HEK293T (cell line): ENCODE measurements around the gene ARHGAP6.

Source experiments
- BHLHE40 ChIP-seq: fragments of 450-650 bp; IDR thresholded peaks from 2 replicates; pipeline ENCODE4 v1.6.1; 2016; ENCODE audit warnings: mild to moderate bottlenecking, moderate library complexity, borderline replicate concordance
- FOXA1 ChIP-seq: fragments of 450-650 bp; IDR thresholded peaks from 2 replicates; pipeline ENCODE4 v1.6.1; 2016; ENCODE audit warnings: mild to moderate bottlenecking
- HDGF ChIP-seq: fragments of 450-650 bp; IDR thresholded peaks from 2 replicates; pipeline ENCODE4 v1.6.1; 2017; ENCODE audit warnings: antibody characterized with exemption, borderline replicate concordance
- SUZ12 ChIP-seq: fragments of 450-650 bp; IDR thresholded peaks from 2 replicates; pipeline ENCODE4 v1.6.1; 2016; ENCODE audit warnings: mild to moderate bottlenecking
- ZNF384 ChIP-seq: fragments of 450-650 bp; IDR thresholded peaks from 2 replicates; pipeline ENCODE4 v1.6.1; 2016

DNA sequence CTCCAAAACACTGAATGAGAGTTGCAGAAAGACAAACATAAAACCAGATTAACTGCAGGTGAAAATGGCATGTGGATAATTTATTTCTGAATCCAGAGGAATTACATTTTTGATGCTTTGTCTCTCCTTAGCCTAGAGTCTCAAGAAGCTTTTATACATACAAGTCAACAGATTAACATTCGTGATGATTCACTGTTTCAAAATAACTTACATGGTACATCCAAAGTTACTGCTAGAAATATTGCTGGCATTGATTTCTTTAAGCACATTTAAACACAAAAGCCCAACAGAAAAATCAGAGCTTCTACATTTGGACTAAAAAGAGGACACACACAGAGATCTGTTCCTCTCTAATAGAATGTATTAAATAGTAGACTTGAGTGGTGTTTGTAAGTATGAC is 266.9 kb downstream of the ARHGAP6 start:
- TF ChIP-seq SUZ12 (no peak), HDGF (no peak), ZNF384 (no peak), BHLHE40 (no peak), FOXA1 (no peak)
